NT2/D1 (cell line): Measurements from ENCODE around the gene ETF1.

ENCODE experiments used
- SUZ12 ChIP-seq: IDR thresholded peaks from 2 replicates; pipeline ENCODE4 v1.6.1; 2011; ENCODE audit not compliant: insufficient read length, insufficient read depth; ENCODE audit errors: extremely low read depth
- YY1 ChIP-seq: IDR thresholded peaks from 2 replicates; pipeline ENCODE4 v1.6.1; 2011; ENCODE audit not compliant: insufficient read length, insufficient read depth

- no peak for TF ChIP-seq SUZ12
- no peak for TF ChIP-seq YY1
Observed at GRCh38 chr5:138458384-138458783, 84.7 kb downstream of the ETF1 start.
